ENCODE data around the gene MAD1L1.

Gene MAD1L1

DNA sequence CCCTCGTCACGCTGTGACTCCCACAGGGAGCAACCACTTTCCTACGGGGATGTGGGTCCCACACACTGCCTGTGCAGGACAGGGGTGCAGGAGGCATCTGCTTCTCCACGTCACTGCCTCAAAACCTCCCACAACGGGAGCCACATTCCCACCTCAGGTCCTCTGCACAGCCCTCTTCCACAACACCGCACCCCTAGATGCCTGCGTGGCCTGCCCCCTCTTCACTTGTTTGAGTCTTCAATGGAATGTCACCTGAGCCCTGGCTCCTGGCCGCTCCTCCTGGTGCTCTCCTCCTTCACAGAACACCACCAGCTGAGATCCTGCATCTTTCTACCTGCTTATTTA lies 73.6 kb downstream of the MAD1L1 start:
- DNase-seq (no peak), ATAC-seq (ENCODE audit: insufficient read depth, low read depth) (no peak)
- no peaks in the 10 kb centered on the region for H3K9me3 ChIP-seq (ENCODE audit: insufficient read depth, low read length, severe bottlenecking)
- H3K4me2 ChIP-seq (ENCODE audit: insufficient read depth, low read length) = no peak overlapping the region
- no peak overlapping the region for H3K27ac ChIP-seq (ENCODE audit: low read length)
- TF ChIP-seq EZH2 (IDR thresholded peaks at IDR 0.05; ENCODE audit: borderline replicate concordance, low read depth, low read length, severe bottlenecking) = no peak
- TF ChIP-seq, protein P1, sequence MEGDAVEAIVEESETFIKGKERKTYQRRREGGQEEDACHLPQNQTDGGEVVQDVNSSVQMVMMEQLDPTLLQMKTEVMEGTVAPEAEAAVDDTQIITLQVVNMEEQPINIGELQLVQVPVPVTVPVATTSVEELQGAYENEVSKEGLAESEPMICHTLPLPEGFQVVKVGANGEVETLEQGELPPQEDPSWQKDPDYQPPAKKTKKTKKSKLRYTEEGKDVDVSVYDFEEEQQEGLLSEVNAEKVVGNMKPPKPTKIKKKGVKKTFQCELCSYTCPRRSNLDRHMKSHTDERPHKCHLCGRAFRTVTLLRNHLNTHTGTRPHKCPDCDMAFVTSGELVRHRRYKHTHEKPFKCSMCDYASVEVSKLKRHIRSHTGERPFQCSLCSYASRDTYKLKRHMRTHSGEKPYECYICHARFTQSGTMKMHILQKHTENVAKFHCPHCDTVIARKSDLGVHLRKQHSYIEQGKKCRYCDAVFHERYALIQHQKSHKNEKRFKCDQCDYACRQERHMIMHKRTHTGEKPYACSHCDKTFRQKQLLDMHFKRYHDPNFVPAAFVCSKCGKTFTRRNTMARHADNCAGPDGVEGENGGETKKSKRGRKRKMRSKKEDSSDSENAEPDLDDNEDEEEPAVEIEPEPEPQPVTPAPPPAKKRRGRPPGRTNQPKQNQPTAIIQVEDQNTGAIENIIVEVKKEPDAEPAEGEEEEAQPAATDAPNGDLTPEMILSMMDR (IDR thresholded peaks at IDR 0.05; ENCODE audit: borderline replicate concordance, extremely low read depth, low read length, poor library complexity, severe bottlenecking) = no peak
- H3K4me3 ChIP-seq (ENCODE audit: low read depth in 1 of 2, low read length in 2 of 2) = no peak overlapping the region
- H3K27me3 ChIP-seq (ENCODE audit: insufficient read depth, low read length, poor library complexity) = no peaks in the 10 kb centered on the region
- peaks cover 19% of the 10 kb centered on the region for H3K36me3 ChIP-seq (ENCODE audit: insufficient read depth, low read length)
- peaks cover 5% of the 10 kb centered on the region; the same call in 1 of the 2 replicates for H3K79me2 ChIP-seq (ENCODE audit: insufficient read depth, low read length)
- peaks cover 24% of the 10 kb centered on the region; the same call in 1 of the 2 replicates for H4K20me1 ChIP-seq (ENCODE audit: insufficient read depth, low read length)
- H3K4me1 ChIP-seq (ENCODE audit: insufficient read depth, low read length) = no peaks in the 10 kb centered on the region
- no peak overlapping the region for H2AFZ ChIP-seq (ENCODE audit: low read depth, low read length)
- H3K9ac ChIP-seq (ENCODE audit: low read depth, low read length) = no peak overlapping the region

GRCh38 chr7:2158331-2159175 lies 74.2 kb downstream of the MAD1L1 start:
- Histone ChIP-seq H3K4me1 (ENCODE audit: insufficient read depth, low read length) (no peaks in the 10 kb centered on the region), H3K36me3 (ENCODE audit: insufficient read depth, low read length) (peaks cover 19% of the 10 kb centered on the region), H2AFZ (ENCODE audit: low read depth, low read length) (no peak overlapping the region), H3K27ac (ENCODE audit: low read length) (peak overlapping the region; percentile 44), H3K9me3 (ENCODE audit: insufficient read depth, low read length, severe bottlenecking) (no peaks in the 10 kb centered on the region), H3K4me2 (ENCODE audit: insufficient read depth, low read length) (no peak overlapping the region), H3K4me3 (ENCODE audit: low read depth in 1 of 2, low read length in 2 of 2) (no peak overlapping the region), H3K27me3 (ENCODE audit: insufficient read depth, low read length, poor library complexity) (no peaks in the 10 kb centered on the region), H4K20me1 (ENCODE audit: insufficient read depth, low read length) (peaks cover 24% of the 10 kb centered on the region; the same call in 1 of the 2 replicates), H3K79me2 (ENCODE audit: insufficient read depth, low read length) (peaks cover 5% of the 10 kb centered on the region; the same call in 1 of the 2 replicates), H3K9ac (ENCODE audit: low read depth, low read length) (no peak overlapping the region)
- DNase-seq (no peak), ATAC-seq (ENCODE audit: insufficient read depth, low read depth) (no peak)
- TF ChIP-seq, protein P1 (IDR thresholded peaks at IDR 0.05; ENCODE audit: borderline replicate concordance, extremely low read depth, low read length, poor library complexity, severe bottlenecking) = no peak
- no peak for TF ChIP-seq EZH2 (IDR thresholded peaks at IDR 0.05; ENCODE audit: borderline replicate concordance, low read depth, low read length, severe bottlenecking)

DNA sequence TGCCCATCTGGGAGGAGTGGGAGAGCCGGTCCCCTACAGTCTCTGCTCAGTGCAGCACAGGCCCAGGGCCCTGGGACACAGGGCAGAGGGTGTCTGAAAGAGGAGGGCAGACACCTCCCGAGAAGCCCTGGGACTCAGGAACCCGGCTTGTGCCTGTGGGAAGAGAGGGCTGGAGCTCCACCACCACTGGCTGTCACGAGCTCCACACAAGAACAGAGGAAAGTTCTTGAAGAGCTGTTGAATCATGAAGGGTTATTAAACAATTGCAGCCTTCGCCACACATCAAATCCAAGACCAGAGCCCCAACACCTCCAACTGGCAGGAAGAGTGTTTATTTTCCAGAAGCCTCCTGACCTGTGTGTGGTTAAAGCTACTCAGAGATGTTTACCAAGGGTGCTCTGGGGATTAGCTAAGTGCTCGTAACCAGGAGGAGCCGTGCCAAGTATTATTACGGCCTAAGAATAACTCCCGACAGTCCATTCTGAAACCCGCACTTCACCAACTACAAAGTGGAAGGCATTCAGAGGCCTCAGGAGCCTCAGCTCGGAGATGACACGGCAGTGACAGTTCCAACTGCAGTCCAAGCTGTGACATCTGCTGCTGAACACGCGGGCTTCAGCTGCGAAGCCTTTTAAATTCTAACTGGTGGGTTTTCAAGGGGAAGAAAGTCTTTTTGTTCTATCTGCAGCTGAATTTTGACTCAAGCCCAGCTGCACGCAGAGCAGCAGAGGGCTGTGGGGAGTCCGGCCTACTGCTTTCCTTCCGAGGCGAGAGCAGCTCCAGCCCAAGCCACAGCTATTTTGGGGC lies 75.1 kb downstream of the MAD1L1 start:
- Histone ChIP-seq H3K4me2 (ENCODE audit: insufficient read depth, low read length) (no peak overlapping the region), H3K27me3 (ENCODE audit: insufficient read depth, low read length, poor library complexity) (no peaks in the 10 kb centered on the region), H3K79me2 (ENCODE audit: insufficient read depth, low read length) (peaks cover 5% of the 10 kb centered on the region), H3K4me1 (ENCODE audit: insufficient read depth, low read length) (no peaks in the 10 kb centered on the region), H3K9me3 (ENCODE audit: insufficient read depth, low read length, severe bottlenecking) (no peaks in the 10 kb centered on the region), H3K9ac (ENCODE audit: low read depth, low read length) (no peak overlapping the region; the same call in 1 of the 2 replicates), H4K20me1 (ENCODE audit: insufficient read depth, low read length) (peaks cover 25% of the 10 kb centered on the region), H3K36me3 (ENCODE audit: insufficient read depth, low read length) (peaks cover 20% of the 10 kb centered on the region), H2AFZ (ENCODE audit: low read depth, low read length) (no peak overlapping the region), H3K27ac (ENCODE audit: low read length) (peak overlapping the region; percentile 44; the same call in 1 of the 2 replicates), H3K4me3 (ENCODE audit: low read depth in 1 of 2, low read length in 2 of 2) (no peak overlapping the region)
- no peak for TF ChIP-seq EZH2 (IDR thresholded peaks at IDR 0.05; ENCODE audit: borderline replicate concordance, low read depth, low read length, severe bottlenecking)
- TF ChIP-seq, protein P1 (IDR thresholded peaks at IDR 0.05; ENCODE audit: borderline replicate concordance, extremely low read depth, low read length, poor library complexity, severe bottlenecking) = no peak
- peak; percentile 50 for ATAC-seq (ENCODE audit: insufficient read depth, low read depth)
- DNase-seq = peak; percentile 13

All from DND-41 (cell line).